ENCODE measurements around the gene EXOG. TPM values are rescaled to one million over a fixed set of nuclear protein-coding genes. Genes with fewer than 3 reads are reported as not detected.

EXOG gene
- total RNA-seq, 2 experiments from 2014 or later: 16.8 to 21.7 TPM

DNA sequence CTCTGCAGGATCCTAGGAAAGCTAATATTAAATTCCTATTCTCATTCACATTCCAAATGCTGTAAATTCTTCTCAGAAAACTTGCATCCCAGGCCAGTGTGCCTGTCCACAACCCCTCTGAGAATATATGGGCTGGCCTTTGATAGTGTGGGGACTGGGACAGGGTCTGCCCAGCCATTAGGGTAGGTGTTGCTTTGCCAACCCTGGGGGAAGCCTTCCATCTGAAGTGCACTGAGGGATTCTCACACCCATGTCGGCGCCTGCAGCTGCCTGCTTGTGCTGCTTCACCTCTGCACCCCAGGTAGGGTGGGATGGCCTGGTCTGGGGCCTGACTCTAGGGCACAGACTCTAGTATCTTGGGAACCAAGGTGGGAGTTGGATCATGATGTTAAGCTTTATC, 15.2 kb upstream of the EXOG start:
- no peak overlapping the region for H3K27ac Mint-ChIP-seq
- no peak for DNase-seq
- H3K4me1 Mint-ChIP-seq: peaks cover 2% of the 10 kb centered on the region
- no peak overlapping the region for H3K4me3 Mint-ChIP-seq
- no peaks in the 10 kb centered on the region for H3K9me3 Mint-ChIP-seq
- no peaks in the 10 kb centered on the region for H3K27me3 Mint-ChIP-seq
- H3K36me3 Mint-ChIP-seq: peaks cover 1% of the 10 kb centered on the region

DNA sequence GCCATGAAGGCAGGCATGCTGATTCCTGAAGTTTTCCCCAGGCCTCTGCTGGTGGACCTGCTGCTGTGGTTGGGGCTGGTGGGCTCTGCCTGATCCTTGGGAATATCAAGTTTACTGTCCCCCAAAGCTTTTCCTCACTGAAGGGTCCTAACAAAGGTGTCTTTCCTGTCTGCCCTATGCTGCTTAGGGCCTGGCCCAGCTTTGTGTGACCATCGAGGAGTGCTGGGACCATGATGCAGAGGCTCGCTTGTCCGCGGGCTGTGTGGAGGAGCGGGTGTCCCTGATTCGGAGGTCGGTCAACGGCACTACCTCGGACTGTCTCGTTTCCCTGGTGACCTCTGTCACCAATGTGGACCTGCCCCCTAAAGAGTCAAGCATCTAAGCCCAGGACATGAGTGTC, 13.2 kb upstream of the EXOG start:
- Mint-ChIP-seq H3K36me3 (peaks cover 1% of the 10 kb centered on the region), H3K9me3 (no peaks in the 10 kb centered on the region), H3K4me1 (no peaks in the 10 kb centered on the region), H3K27ac (no peak overlapping the region), H3K27me3 (no peaks in the 10 kb centered on the region), H3K4me3 (no peak overlapping the region)
- DNase-seq: no peak

DNA sequence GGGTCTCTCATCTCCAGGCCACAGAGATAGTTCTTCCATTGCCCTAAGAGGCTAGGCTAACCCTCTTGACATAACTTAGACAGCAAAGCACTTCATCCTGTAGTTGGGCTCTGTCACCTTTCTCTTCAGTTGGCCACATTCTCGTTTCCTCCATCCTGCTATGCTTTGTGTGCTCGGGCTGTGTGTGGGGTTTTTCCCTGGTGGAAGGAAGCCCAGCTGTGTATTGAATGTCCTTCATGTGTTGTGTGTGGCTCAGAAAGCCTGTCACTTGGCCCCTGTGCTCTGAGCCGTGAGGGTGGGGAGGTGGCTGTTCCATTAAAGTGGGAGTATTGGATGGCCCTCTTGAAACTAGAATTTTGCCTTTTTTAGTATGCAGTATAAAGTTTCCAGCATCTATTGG, 8.8 kb upstream of the EXOG start:
- H3K27ac Mint-ChIP-seq: no peak overlapping the region
- no peaks in the 10 kb centered on the region for H3K4me1 Mint-ChIP-seq
- H3K36me3 Mint-ChIP-seq: no peaks in the 10 kb centered on the region
- DNase-seq: no peak
- H3K4me3 Mint-ChIP-seq: no peak overlapping the region
- H3K9me3 Mint-ChIP-seq: no peaks in the 10 kb centered on the region
- no peaks in the 10 kb centered on the region for H3K27me3 Mint-ChIP-seq

DNA sequence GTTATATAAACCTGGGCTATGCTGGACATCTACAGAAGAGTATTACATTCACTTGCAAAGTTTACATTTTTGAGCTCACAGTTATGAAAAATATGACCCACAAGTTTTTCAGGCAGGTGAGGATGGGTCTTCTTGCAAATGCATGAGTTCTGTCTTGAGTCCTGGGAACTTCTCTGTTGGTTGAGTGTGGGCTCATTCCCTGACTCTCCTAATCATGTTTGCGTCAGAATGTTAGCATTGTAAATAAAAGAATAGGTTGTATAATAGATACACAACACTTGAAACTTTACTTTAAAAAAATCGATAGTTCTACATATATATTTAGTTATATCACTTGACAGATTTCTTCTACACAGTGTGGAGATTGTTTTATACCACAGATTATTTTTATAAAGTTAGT, 7.2 kb upstream of the EXOG start:
- H3K4me1 Mint-ChIP-seq: no peaks in the 10 kb centered on the region
- H3K36me3 Mint-ChIP-seq: no peaks in the 10 kb centered on the region
- H3K4me3 Mint-ChIP-seq: no peak overlapping the region
- H3K27me3 Mint-ChIP-seq: no peaks in the 10 kb centered on the region
- no peak for DNase-seq
- no peak overlapping the region for H3K27ac Mint-ChIP-seq
- H3K9me3 Mint-ChIP-seq: no peaks in the 10 kb centered on the region

DNA sequence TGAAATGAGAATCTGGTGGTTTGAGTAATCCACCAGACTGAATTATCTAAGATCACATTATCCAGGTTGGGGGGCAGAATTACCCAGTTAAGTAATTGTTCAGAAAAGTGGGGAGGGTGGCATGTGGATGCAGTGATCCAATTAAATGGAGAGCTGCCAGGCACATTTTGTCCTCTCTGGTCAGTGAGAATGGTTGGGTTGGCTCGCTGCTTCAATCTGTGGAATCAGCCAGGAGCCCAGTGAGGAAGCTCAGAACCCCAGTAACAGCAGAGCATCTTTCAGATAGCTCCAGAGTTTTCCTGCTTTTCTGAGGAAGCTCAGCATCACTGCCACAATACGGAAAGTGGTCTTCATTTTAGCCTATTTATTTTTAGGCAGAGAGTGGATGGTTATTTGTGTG, 6.4 kb upstream of the EXOG start:
- no peak for DNase-seq
- H3K27ac Mint-ChIP-seq: no peak overlapping the region
- no peaks in the 10 kb centered on the region for H3K4me1 Mint-ChIP-seq
- no peak overlapping the region for H3K4me3 Mint-ChIP-seq
- H3K27me3 Mint-ChIP-seq: no peaks in the 10 kb centered on the region
- H3K9me3 Mint-ChIP-seq: no peaks in the 10 kb centered on the region
- H3K36me3 Mint-ChIP-seq: no peaks in the 10 kb centered on the region

DNA sequence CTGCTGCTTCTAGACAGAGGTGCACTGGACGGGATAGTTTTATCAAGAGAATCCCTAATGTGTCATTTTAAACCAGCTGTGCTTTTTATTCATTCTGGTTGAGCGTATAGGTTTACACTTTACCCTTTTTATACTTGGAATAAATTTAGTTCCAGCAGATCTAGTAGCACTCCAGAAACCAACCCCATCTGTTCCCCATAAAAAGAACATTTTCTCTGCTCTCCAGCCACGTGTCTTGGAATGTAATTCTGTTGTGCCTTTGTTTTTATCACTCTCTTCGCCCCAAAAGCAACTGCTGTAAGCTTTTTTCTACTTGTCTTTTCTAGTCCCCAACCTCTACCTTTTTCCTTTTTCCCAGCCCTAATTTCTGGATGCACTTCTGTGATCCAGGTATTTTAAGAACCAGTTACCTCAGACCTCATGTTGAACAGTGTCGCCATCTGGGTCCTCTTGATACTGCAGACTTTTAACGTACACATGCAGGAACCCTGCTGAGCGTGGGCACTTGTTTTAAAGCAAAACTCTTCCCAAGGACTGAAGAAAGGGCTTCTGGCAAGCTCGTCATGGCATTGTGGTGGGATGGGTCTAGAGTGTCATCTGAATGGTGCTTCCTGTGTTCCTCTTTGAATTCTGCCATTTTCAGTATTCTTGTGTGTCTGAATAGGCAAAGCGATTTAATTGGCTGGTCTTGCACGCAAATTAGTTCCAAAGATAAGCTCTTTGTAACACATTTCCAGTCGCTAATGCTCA, 5.7 kb upstream of the EXOG start:
- no peak overlapping the region for H3K27ac Mint-ChIP-seq
- no peak for DNase-seq
- H3K9me3 Mint-ChIP-seq: no peaks in the 10 kb centered on the region
- H3K27me3 Mint-ChIP-seq: no peaks in the 10 kb centered on the region
- H3K4me3 Mint-ChIP-seq: no peak overlapping the region
- H3K36me3 Mint-ChIP-seq: no peaks in the 10 kb centered on the region
- H3K4me1 Mint-ChIP-seq: no peaks in the 10 kb centered on the region

DNA sequence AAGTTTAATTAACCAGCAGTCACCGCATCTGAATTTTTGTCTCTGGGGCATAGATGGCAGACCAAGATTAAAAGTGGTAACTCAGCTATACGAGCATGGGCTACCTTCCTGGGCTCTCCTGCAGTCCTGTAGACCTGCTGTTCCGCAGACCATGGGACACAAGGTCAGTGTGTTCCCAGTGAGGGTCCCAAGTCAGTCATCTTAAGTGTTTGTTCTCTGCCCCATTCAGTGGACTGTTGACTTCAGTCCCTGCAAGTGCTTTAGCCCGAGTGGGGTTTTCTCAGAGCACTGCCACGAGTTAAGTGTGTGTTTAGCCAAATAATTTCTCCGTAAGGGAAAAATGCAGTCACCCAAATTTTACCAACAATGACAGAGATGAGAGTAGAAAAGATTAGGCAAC, 4.9 kb upstream of the EXOG start:
- Mint-ChIP-seq H3K27me3 (no peaks in the 10 kb centered on the region), H3K36me3 (no peaks in the 10 kb centered on the region), H3K9me3 (no peaks in the 10 kb centered on the region), H3K4me1 (no peaks in the 10 kb centered on the region), H3K4me3 (no peak overlapping the region), H3K27ac (no peak overlapping the region)
- DNase-seq: no peak

DNA sequence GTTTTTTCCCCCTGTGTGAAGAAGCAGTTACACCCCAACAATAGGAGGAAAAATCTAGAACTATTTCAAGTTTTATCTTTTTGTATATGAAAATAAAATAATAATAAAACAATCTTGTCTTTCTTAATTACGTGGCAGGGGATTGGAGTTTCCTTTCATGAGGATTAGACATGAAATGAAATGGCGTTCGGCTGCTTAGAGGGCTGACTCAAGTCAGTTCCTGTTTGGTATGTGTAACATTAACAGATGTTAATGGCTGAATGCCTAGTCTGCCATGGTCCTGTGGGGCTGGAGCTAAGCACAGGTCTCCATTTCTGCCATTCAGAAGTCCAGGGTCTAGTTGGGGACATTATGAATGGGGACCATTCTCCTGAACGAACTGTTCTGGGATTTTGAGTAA, 3.1 kb upstream of the EXOG start:
- Mint-ChIP-seq H3K36me3 (peaks cover 4% of the 10 kb centered on the region), H3K4me3 (no peak overlapping the region), H3K27me3 (no peaks in the 10 kb centered on the region), H3K27ac (no peak overlapping the region), H3K4me1 (peaks cover 7% of the 10 kb centered on the region), H3K9me3 (no peaks in the 10 kb centered on the region)
- DNase-seq: no peak

DNA sequence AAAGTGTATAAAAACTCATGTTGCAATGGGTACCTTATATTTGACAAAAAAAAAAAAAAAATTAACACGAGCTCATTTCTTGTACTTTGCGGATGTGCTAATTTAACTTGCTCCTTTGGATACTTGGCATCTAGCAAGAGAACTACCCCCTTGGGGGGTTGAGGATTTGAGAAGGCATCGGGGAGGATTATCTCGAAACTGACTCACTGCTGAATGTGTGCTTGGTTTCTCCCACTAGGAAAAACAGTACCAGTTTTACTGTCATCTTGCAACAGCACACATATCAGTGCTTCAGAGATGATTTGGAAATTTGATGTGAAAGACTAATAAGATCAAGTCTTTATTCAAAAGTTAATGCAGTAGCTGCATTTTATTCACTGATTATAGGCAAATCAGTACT, 891 bp downstream of the EXOG start:
- Mint-ChIP-seq H3K27ac (peak overlapping the region; percentile 91), H3K9me3 (no peaks in the 10 kb centered on the region), H3K27me3 (no peaks in the 10 kb centered on the region), H3K4me1 (peaks cover 16% of the 10 kb centered on the region), H3K36me3 (peaks cover 9% of the 10 kb centered on the region), H3K4me3 (peak overlapping the region; percentile 95)
- no peak for DNase-seq

DNA sequence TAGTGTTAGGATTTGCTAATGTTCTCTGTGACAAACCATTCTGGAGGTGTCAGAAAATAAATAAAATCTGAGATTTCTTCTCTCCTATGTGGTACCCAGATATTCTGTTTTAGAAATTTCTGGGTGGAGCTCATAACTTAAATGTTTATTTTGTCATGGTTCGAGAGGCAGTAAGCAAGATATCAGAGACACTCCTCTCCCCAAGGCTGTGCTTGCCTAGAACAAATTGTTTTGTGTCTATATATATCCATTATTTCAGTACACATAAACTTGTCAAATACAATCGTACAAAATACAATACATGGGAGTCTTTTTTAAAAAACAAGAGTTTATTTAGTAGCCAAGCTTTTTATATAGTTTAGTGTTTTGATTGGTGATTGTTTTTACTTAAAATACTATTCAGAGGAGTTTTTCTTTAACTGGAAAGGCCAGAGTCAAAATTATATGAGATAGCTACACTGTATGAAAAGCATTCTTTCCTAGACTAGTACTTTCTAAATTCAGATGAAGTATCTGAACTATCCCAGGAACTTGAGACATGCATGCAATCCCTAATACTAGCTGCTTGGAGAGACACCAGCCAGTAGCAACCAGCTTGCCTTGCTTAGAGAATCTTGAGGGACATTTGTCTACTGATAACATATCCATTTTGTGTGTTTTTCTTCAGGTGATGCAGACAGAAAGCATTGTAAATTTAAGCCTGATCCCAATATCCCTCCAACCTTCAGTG, 4.7 kb downstream of the EXOG start:
- H3K36me3 Mint-ChIP-seq: peaks cover 11% of the 10 kb centered on the region
- no peak overlapping the region for H3K4me3 Mint-ChIP-seq
- H3K27me3 Mint-ChIP-seq: no peaks in the 10 kb centered on the region
- no peaks in the 10 kb centered on the region for H3K9me3 Mint-ChIP-seq
- no peak overlapping the region for H3K27ac Mint-ChIP-seq
- DNase-seq: no peak
- H3K4me1 Mint-ChIP-seq: peaks cover 16% of the 10 kb centered on the region

DNA sequence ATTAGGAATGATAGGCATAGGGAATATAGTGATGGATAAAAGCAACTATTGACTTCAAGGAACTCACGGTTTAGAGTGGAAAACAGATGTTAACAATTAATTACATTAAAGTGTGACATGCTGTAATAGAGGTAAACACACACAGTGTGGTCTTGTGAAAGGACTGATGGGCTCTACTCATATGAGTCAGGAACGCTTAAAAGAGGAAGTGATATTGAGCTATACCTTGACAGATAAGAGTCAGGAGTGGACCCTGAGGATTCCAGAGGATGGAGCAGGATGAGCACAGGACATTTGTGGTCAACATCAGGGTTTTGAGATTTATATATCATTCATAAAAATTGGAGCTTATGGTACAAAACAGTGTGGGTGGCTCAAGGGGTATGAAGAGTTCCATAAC, 11.0 kb downstream of the EXOG start:
- H3K9me3 Mint-ChIP-seq: no peaks in the 10 kb centered on the region
- no peaks in the 10 kb centered on the region for H3K4me1 Mint-ChIP-seq
- no peak overlapping the region for H3K27ac Mint-ChIP-seq
- no peaks in the 10 kb centered on the region for H3K27me3 Mint-ChIP-seq
- no peak overlapping the region for H3K4me3 Mint-ChIP-seq
- H3K36me3 Mint-ChIP-seq: peaks cover 14% of the 10 kb centered on the region
- DNase-seq: no peak

DNA sequence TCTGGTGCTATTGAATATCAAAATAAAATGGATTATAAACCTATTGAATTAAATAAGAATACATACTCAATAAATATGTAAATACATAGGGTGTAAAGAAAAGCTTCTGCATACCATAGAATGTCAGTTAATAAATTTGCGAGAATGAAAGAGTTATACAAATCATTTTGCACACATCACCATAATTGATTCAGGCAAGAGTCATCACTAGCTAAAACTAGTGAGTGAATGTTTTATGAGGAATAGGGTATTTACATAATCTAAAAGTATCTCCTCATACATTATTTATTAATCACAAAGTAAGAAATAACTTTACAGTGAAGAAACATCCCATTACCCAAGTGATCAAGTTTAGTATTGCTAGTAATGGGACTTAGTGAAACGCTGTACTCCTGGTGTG, 13.6 kb downstream of the EXOG start:
- H3K4me3 Mint-ChIP-seq: no peak overlapping the region
- no peaks in the 10 kb centered on the region for H3K27me3 Mint-ChIP-seq
- peaks cover 20% of the 10 kb centered on the region for H3K36me3 Mint-ChIP-seq

DNA sequence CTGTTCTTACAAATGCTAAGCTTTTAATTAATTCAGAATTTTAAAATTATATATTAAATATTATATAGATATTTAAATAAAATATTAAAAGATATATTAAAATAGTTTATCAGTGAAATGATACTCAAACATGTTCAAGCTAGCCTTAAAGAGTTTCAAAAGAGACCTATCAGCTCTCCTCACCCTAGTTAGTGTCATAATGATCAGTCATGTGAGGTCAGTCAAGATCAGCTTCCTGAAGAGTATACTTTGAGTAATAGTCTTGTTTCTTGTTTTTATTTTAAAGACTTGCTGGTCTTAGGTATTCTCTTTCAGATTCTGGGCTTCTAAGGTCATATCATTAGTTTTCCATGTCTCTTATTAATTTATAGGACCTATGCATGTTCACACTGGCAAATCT, 14.5 kb downstream of the EXOG start:
- Mint-ChIP-seq H3K9me3 (no peaks in the 10 kb centered on the region), H3K27me3 (no peaks in the 10 kb centered on the region), H3K4me1 (no peaks in the 10 kb centered on the region), H3K4me3 (no peak overlapping the region), H3K36me3 (peaks cover 23% of the 10 kb centered on the region), H3K27ac (no peak overlapping the region)
- DNase-seq: no peak

More for the DNA sequence above, 13.6 kb downstream of the EXOG start:
- Mint-ChIP-seq H3K9me3 (no peaks in the 10 kb centered on the region), H3K27ac (no peak overlapping the region), H3K4me1 (no peaks in the 10 kb centered on the region)
- no peak for DNase-seq

DNA sequence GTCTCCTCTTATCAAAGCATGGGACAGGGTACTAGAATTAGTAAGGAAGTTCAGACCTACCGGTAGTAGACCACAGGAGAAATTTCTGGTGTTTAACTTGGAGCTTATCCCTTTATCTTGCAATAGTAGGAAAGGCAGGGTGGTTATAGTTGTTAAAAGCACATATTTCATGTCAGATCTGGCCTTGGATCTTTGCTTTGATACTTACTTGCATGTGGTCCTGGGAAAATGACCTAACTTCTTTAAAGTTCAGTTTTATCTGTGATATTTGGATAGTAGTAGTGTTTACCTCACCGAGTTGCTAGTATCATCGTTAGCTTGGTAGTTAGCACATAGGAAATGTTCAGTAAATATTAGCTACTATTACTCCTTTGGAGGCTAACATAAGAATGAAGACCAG, 15.4 kb downstream of the EXOG start:
- H3K4me1 Mint-ChIP-seq: no peaks in the 10 kb centered on the region
- H3K27me3 Mint-ChIP-seq: no peaks in the 10 kb centered on the region
- no peak overlapping the region for H3K4me3 Mint-ChIP-seq
- no peak overlapping the region for H3K27ac Mint-ChIP-seq
- no peak for DNase-seq
- no peaks in the 10 kb centered on the region for H3K9me3 Mint-ChIP-seq
- peaks cover 25% of the 10 kb centered on the region for H3K36me3 Mint-ChIP-seq

DNA sequence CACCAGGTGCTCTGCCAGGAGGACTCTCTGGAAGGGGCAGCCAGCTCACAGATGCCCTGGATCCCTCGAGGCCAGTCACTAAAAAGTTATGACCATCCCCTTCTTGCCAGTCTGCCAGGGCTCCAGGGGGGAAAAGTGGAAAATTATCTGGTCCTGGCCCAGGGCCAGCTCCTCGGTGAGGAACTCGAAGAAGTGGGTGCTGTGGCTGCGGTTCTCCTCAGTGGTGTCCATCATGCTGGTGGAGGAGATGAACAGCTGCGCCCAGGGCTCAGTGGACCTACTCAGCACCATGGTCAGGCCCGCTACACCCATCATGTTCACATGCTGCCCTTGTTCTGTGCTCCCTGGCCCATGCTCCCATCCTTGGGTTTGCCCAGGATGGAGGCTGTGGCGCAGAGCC, 19.2 kb downstream of the EXOG start:
- Mint-ChIP-seq H3K4me1 (peaks cover 19% of the 10 kb centered on the region), H3K27ac (no peak overlapping the region), H3K4me3 (no peak overlapping the region), H3K27me3 (no peaks in the 10 kb centered on the region), H3K36me3 (peaks cover 19% of the 10 kb centered on the region), H3K9me3 (no peaks in the 10 kb centered on the region)
- DNase-seq: no peak

DNA sequence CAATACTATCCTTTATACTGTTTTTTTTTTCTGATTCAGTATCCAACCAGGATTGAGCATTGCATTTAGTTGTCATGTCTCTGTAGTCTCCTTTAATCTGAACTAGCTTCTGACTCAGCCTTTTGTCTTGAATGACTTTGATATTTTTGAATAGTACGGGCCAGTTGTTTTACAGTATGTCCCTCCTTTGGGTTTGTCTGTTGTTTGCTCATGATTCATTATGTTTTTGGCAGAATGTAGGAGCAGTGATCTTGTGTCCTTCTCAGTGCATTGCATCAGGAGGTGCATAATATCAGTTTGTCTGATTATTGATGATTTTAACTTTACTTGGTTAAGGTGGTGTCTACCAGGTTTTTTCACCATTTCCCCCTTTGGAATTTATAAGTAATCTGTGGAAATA, 20.5 kb downstream of the EXOG start:
- Mint-ChIP-seq H3K27ac (no peak overlapping the region), H3K27me3 (no peaks in the 10 kb centered on the region), H3K36me3 (peaks cover 19% of the 10 kb centered on the region), H3K4me1 (peaks cover 23% of the 10 kb centered on the region), H3K9me3 (no peaks in the 10 kb centered on the region), H3K4me3 (no peak overlapping the region)
- no peak for DNase-seq
